GM21367 (cell line): ENCODE data around the gene SRD5A3.
A peak's percentile ranks its signal among the peaks of the same experiment; 100 is the strongest.

ENCODE experiments used
- ATAC-seq: cut with Tn5 transposase; IDR thresholded peaks from one replicate; pipeline ENCODE4 v1.9.1; 2021; ENCODE audit not compliant: unreplicated experiment

SRD5A3 gene

DNA sequence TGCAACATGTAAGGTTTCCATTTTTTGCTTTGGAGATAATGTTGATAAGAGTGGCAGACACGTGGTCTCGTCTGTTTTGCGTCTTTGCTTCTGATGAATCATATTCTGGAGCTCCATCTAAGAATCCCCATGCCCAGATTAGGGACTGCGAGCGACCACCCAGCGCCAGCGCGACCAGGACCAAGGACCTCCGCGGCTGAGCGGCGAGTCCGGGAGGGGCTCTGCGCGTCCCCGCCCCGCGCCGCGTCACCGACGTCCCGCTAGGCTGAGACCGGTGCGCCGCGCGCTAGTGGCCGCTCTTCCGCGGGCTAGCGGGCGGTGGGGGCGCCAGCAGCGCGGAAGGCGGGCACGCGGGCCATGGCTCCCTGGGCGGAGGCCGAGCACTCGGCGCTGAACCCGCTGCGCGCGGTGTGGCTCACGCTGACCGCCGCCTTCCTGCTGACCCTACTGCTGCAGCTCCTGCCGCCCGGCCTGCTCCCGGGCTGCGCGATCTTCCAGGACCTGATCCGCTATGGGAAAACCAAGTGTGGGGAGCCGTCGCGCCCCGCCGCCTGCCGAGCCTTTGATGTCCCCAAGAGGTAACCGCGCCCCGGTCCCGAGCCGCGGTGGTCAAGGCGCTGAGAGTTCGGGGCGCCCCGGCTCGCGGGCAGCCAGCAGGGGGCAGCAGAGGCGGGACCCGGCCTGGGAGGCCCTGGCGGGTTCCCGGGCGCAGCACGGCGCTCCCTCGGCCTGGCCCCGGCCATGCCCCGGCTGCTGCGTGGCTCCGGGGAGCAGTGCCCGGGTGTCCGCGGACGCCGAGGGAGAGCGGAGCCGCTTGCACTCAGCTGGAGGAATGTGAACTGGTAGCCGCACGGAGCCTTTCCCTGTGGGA lies at the start of gene SRD5A3:
Gene SRD5A3, plus strand, starts transcription at position 263 of the 871 bp plus-strand sequence. Its CDS starts 95 bp downstream, at position 358.
- ATAC-seq = peak; percentile 93

GRCh38 chr4:55297346-55297745 lies 48.7 kb upstream of the SRD5A3 start:
- ATAC-seq = no peak

GRCh38 chr4:55303760-55304165 lies 42.3 kb upstream of the SRD5A3 start:
- no peak for ATAC-seq

DNA sequence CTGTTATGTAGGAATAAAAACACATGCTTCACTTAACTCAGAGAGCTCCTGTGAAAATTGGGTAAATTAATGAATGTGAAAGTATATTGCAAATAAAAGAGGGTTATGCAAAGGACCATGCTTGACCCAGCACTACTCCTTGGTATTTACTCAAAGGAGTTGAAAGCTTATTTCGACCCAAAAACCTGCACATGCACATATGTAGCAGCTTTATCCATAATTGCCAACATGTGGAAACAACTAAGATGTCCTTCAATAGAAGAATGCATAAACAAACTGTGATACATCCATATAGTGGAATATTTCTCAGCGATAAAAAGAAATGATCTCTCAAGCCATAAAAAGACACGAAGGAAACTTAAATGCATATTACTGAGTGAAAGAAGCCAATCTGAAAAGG lies 41.7 kb upstream of the SRD5A3 start:
- no peak for ATAC-seq

DNA sequence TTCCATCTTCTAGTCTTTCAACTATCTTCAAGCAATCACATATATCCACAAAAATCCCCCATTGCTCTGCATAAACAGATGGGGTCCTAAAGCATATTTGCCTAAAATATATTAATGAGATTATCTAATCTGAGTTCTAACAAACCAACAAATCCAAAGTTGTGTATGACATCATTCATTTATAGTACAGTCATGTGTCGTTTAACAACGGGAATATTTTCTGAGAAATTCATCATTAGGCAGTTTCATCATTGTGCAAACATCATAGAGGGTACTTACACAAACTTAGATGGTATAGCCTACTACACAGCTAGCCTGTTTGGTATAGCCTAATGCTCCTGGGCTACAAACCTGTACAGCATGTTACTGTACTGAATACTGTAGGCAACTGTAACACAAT lies 38.0 kb upstream of the SRD5A3 start:
- no peak for ATAC-seq

DNA sequence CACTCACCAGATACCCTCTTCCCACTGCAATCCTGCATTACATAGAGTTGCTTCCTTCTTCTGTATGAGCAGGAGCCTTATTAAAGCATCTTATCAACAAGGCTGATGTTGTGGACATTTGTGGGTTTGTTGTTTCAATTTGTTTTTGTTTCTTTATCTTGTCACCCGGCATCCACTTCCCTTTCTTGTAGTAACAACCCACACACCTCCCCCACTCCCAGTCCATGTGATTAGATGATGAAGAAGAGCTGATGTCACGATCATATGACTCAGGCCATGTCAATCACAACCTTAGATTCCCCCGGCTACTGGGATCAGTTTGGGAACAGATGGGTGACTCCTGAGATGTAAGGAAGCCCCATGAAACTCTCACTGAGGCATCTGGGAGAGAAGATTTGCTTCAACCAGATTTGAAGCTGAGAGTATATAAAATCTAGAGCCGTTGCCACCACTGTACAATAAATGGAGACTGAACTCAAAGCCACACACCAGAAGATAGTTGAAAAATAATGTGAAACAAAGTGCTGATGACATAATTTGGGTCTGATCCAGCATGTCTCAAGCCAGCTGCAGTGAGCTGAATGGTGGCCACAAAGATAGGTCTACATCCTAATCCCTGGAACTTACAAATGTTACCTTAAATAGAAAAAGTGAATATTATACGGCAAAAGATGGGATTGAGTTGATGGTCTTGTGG lies 34.1 kb upstream of the SRD5A3 start:
- no peak for ATAC-seq

DNA sequence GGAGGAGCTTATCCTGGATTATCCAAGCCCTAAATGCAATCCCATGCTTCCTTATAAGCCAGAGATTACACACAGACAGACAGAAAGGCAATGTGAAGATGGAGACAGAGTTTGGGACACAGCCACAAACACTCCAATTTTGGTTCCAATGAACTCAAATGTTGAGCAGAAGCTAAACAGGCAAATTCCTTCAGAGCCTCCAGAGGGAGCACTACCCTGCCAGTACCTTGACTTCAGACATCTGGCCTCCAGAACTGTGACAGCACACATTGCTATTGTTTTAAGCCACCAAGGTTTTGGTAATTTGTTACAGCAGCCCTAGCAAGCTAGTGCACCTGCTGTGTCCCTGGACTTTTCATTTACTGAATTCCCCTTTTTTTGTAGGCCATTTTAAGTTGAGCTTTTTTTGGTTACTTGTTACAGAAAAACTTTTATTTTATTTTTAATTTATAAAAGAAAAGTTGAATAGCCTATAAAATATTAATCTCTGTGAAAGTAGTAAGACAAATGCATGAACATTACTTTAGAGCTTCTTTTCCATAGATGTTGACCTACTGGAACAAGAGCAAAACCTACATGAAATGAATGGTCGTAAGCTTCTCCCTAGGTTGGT lies 33.4 kb upstream of the SRD5A3 start:
- ATAC-seq = peak; percentile 78

DNA sequence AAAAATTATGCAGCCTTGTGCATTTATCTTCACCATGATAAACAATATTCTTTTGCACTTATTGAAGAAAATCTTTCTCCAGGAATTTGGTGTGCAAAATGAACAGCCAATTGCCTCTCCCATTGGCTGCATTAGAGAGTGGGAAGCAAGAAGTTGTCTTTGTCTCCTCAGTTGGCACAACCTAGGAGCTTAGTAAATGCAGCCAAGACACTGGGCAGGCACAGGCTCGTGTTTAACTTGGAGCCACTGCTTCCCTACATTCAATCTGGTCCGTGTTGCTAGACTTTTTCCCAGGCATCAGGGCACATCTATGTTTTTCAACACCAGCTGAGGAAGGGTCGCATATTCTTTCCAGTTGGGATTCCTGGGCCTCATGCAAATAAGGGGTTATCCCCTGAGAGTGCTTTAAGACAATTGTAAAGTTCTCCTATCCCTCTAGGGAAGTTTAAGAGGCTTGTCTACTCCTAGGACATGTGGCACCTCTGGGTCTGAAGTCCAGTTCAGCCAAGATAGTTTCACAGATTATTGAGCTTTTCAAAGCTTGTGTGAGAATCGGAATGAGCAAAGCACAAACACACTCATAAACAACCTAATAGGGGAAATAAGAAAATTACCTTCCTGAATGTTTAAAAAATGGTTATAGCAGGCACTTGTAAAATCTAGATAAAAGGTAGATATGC lies 31.8 kb upstream of the SRD5A3 start:
- ATAC-seq = no peak

DNA sequence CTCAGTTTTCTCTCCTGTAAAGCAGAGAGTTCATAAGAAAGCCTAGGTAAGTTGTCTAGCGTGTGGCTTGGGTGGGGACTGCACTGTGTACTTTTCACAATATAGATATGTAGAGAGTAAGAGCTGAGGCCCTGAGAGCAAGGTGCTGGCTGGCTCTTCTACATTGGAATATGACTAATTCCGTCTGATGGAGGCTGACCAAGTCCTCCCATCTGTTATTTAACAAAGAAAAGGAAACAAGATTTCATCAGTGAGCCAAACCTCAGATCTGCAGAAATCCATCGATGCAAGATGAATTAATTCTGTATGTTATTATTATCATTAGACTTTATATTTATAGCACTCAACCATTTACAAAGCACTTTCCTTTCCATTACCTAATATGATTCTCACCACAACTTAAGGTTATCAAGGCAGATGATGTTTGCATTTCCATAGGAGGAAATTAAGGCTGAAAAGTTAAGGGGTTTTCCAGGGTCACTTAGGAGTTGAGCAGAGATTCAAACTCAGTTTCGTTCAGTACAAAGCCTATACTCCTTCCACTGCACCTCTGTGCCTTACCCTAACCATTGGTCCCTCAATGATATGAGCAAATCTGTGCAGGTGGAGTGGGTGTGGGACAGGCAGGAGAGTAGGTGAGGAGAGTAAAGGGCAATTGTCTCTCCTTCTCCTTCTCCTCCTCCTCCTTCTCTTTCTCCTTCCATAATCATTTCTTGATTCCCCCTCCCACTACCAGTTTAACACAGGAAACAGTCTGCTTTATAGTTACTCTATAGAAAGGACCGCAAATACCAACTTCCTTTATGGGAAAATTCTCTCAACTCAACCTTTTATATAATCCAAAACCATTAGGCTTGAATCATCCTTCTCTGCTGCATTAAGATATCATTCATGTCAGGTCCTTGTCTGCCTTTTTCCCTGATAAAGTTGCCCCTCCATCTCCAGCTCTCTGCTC lies 27.6 kb upstream of the SRD5A3 start:
- ATAC-seq = no peak

- ATAC-seq = no peak
These were observed 24.3 kb upstream of the SRD5A3 start for GRCh38 chr4:55321707-55322264.

DNA sequence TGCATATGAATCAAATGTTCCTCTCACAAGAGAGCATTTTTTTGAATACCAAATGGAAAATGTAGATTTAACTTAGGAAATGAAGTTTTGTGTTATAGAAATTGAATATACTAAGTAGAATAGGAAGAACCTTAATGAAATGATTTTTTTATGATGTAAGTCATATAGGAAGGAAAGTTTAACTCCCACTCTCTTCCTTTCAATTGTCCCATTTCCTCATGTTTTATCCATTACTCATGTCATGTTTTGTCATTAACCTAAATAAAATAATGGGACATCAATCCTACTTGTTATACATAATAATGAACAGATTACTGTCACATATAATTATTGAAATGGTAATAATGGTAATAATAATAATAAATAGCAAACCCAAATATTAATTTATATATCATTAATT lies 22.7 kb upstream of the SRD5A3 start:
- ATAC-seq = no peak

DNA sequence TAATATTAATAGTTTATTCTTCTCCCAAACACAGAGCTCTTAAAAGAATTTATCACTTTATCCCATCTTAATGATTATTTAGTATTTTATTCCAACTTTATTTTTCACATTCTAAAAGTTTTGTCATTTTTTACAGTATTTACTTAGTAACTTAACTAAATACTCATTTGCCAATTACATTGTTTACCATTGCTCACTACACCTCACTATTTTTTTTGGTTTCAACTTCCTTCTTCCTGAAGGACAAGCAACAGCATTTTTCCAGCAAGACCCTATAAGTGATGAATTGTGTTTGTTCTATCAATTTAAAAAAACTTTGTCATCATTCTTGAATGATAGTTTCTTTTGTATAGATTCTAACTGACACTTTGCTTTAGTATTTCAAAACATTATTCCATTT lies 19.4 kb upstream of the SRD5A3 start:
- ATAC-seq = no peak

GRCh38 chr4:55329012-55329411 lies 17.0 kb upstream of the SRD5A3 start:
- no peak for ATAC-seq

DNA sequence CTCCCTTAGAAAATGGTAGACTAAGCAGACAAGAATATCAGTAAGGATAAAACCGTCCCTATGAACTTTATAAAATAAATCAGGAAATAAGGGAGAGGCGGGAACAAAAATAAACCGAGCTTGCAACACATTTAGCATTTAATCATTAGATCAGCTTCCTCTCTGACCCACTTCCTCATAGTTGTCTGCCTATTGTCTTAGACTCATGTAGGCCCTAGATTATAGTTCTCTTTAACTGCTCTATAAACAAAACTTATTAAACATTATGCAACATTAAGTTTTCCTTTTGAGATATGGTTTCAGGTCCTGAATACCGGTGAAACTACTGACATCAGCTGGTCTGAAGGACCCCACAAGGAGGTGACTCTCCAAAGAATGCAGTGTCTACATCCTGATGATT lies 15.8 kb upstream of the SRD5A3 start:
- ATAC-seq = no peak

DNA sequence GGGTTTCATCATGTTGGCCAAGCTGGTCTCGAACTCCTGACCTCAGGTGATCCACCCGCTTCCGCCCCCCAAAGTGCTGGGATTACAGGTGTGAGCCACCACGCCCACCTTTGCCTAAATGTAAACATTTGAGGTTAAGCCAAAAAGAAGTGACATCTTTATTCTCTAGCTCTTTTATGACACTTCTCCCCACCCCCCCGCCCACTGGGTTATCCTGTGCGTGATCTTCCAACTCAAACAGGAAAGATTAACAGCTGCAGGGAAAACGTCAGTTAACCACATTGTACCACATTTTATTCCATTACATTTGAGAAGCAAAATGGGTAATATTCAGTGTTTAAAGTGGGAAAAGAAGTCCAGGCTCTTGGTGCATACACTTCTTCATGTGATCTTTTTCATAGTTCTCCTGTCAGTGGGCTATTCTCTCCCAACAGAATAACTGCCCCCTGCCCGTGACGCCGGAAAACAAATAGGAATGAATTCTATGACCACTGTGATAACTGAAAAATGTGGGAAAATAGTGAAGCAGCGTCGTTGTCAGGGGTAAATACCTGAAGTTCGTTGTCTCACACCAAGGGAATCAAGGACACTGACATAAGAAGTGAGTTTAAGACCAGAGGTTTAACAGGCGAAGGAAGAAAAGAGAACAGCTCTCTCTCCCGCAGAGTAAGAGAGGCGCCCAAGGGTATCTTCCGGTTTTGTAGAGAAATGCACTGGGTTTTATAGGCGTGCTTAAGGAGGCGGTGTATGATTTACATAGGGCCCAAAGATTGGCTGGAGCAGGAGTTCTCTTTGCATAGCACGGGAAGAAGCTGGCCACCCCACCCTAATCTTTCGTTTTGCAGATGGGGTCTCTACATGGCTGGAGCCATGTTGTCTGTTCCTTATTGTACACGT lies 9.7 kb upstream of the SRD5A3 start:
- no peak for ATAC-seq

GRCh38 chr4:55337944-55338343 lies 8.1 kb upstream of the SRD5A3 start:
- no peak for ATAC-seq

DNA sequence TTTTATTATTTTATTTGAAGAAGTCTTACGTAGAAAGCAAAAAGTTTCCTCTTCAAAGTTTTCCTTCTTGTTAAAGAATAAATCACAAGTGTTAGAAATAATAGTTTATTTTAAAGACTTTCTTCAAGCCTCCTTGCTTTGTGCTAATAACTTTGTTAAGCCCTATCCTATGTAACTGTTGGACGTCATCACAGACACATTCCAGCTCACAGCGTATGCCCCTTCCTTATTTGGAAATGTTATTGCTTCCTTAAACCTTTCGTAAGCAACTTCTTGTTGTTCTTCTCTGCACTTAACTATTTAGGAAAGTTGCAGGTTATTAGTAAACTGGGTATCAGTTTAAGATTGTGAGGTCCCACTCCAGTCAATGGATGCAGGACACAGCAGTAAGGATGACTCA lies 7.6 kb upstream of the SRD5A3 start:
- no peak for ATAC-seq

DNA sequence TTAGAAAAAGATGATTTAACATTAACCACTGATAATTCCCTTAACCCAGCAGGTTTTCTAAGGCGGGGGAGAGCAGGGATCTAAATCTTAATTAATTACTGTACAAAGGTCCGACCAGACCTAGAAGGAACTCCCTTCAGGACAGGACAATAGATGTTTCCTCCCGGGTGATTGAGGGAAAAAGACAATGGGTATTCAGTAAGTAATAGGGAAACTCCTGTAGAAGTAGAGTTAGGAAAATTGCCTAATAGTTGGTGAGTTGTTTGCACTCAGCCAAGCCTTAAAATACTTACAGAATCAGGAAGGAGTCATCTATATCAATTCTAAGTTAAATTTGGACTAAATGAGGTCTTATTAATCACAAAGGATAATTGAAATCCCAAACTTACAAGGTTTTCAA lies 5.8 kb upstream of the SRD5A3 start:
- ATAC-seq = no peak

GRCh38 chr4:55343887-55344286 lies 2.2 kb upstream of the SRD5A3 start:
- no peak for ATAC-seq
